Suprapubic skin (tissue), 4 donors: Measurements from ENCODE around the gene PLEKHG4. TPM values are rescaled to one million over a fixed set of nuclear protein-coding genes. Genes with fewer than 3 reads are reported as not detected.

Experiments used
- DNase-seq, 2 donors: peaks; one replicate each; pipeline ENCODE4 v3.0.0-alpha.2; 2019; ENCODE audit warnings: low spot score in 2 of 2
- H3K27ac ChIP-seq: fragments of 200-600 bp; sonication (generic); one replicate; pipeline ENCODE4 v1.5.1; 2019
- H3K27me3 ChIP-seq: fragments of 200-600 bp; sonication (generic); one replicate; pipeline ENCODE4 v1.5.1; 2019
- H3K36me3 ChIP-seq: fragments of 200-600 bp; sonication (generic); one replicate; pipeline ENCODE4 v1.5.1; 2019
- H3K4me1 ChIP-seq: fragments of 200-600 bp; sonication (generic); one replicate; pipeline ENCODE4 v1.5.1; 2019
- H3K4me3 ChIP-seq: fragments of 200-600 bp; sonication (generic); one replicate; pipeline ENCODE4 v1.5.1; 2019; ENCODE audit warnings: mild to moderate bottlenecking
- H3K9me3 ChIP-seq: fragments of 200-600 bp; sonication (generic); one replicate; pipeline ENCODE4 v1.5.1; 2019
- EP300 ChIP-seq: sonication (generic); formaldehyde crosslinking; IDR thresholded peaks from one replicate; pipeline ENCODE4 v1.6.1; 2017; ENCODE audit warnings: antibody characterized with exemption
- POLR2A ChIP-seq, 2 donors: fragments of 450-650 bp; IDR thresholded peaks; one replicate each; pipeline ENCODE4 v1.6.1; 2017; ENCODE audit warnings: antibody characterized with exemption in 2 of 2, mild to moderate bottlenecking in 2 of 2, moderate library complexity in 2 of 2
- POLR2AphosphoS5 ChIP-seq, 3 donors: sonication (generic); formaldehyde crosslinking; IDR thresholded peaks; one replicate each; pipeline ENCODE4 v1.6.1; 2017; ENCODE audit warnings: antibody characterized with exemption in 3 of 3
- WGBS: methylation state at CpG from one replicate; pipeline ENCODE4 v1.1.5; 2018; 5-methylcytosine and 5-hydroxymethylcytosine counted together
- total RNA-seq, 4 donors: library from RNA; depleted of rRNA; stranded (reverse); fragments of >200 nt; gene quantifications; one replicate each; pipeline ENCODE4 v1.1.0, GENCODE V29; 2016
- TF ChIP-seq, protein P1 (sequence below), 2 donors: fragments of 200-600 bp in 1 of 2; fragments of 450-650 bp in 1 of 2; sonication (generic) in 1 of 2; IDR thresholded peaks; one replicate each; pipeline ENCODE4 v1.5.1; 2016 to 2019; ENCODE audit warnings: antibody characterized with exemption in 2 of 2, mild to moderate bottlenecking in 1 of 2, moderate library complexity in 1 of 2

The PLEKHG4 gene
- total RNA-seq, 4 donors from 2014 or later, result 13.8 to 36.8 (median 26.9) TPM

DNA sequence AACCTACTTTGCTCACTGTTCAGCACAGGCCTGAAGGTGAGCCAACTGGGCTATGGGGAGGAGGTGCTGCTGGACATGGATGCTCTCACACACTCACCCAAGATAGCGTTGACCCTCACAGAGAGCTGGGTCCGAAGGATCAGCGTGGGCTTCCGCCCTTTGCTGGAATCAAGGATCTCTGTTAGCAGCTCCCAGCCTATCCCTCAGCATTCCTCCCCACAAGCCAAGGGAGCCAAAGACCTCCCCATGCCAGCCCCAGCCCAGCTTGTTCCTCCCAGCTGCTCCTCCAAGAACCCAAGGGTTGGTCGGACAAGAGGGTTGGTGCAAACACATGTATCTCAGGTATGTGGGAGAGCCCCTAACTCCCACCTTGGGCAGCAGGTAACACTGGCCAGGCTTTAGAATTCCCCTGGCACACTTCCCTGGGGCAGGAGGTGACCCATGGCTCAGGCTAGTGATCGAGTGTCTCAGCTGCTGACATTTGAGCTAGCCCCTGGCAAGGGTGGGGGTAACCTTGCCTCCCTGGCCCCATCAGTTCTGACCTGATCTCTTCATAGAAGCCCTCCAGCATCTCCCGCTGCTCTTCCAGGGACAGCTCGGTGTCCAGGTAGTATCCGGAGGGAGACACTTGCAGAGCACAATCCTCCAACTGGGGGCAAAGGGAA lies 40.4 kb upstream of the PLEKHG4 start:
- WGBS, result 93% methylated on average over 6 of the region's 9 CpGs
- Histone ChIP-seq H3K27me3 (no peaks in the 10 kb centered on the region), H3K36me3 (peaks cover 56% of the 10 kb centered on the region), H3K27ac (no peak overlapping the region), H3K9me3 (no peaks in the 10 kb centered on the region), H3K4me1 (peaks cover 38% of the 10 kb centered on the region), H3K4me3 (no peak overlapping the region)
- DNase-seq, result no peak
- TF ChIP-seq EP300 (no peak), POLR2A (IDR thresholded peaks at IDR 0.05) (no peak), POLR2AphosphoS5 (IDR thresholded peaks at IDR 0.05) (no peak)
- TF ChIP-seq, protein P1, sequence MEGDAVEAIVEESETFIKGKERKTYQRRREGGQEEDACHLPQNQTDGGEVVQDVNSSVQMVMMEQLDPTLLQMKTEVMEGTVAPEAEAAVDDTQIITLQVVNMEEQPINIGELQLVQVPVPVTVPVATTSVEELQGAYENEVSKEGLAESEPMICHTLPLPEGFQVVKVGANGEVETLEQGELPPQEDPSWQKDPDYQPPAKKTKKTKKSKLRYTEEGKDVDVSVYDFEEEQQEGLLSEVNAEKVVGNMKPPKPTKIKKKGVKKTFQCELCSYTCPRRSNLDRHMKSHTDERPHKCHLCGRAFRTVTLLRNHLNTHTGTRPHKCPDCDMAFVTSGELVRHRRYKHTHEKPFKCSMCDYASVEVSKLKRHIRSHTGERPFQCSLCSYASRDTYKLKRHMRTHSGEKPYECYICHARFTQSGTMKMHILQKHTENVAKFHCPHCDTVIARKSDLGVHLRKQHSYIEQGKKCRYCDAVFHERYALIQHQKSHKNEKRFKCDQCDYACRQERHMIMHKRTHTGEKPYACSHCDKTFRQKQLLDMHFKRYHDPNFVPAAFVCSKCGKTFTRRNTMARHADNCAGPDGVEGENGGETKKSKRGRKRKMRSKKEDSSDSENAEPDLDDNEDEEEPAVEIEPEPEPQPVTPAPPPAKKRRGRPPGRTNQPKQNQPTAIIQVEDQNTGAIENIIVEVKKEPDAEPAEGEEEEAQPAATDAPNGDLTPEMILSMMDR (IDR thresholded peaks at IDR 0.05), result no peak

DNA sequence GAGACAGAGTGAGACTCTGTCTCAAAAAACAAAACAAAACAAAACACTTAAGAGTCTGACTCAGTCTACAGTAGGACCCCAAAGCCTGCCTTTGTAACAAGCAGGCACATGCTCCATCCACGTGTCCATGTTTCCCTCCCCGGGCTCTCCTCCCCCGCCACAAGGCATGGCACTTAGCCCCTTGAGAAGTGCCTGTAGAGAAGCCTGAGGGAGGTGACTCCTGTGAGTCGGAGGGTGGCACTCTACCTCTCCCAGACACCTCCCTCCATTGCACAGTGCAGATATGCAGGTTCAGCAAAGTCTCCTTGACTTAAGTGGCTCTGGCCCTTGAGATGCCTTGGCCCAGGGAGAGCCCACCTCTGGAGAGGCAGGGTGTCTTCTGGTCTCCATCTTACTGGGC lies 38.8 kb upstream of the PLEKHG4 start:
- Histone ChIP-seq H3K27me3 (no peaks in the 10 kb centered on the region), H3K9me3 (no peaks in the 10 kb centered on the region), H3K4me1 (peaks cover 53% of the 10 kb centered on the region), H3K36me3 (peaks cover 41% of the 10 kb centered on the region), H3K27ac (peak overlapping the region; percentile 76), H3K4me3 (no peak overlapping the region)
- TF ChIP-seq POLR2A (IDR thresholded peaks at IDR 0.05), result no peak
- TF ChIP-seq EP300, result no peak
- TF ChIP-seq, protein P1 (IDR thresholded peaks at IDR 0.05), result no peak
- TF ChIP-seq POLR2AphosphoS5 (IDR thresholded peaks at IDR 0.05), result no peak
- WGBS, result 74% methylated on average over 3 of the region's 4 CpGs
- DNase-seq, result no peak

DNA sequence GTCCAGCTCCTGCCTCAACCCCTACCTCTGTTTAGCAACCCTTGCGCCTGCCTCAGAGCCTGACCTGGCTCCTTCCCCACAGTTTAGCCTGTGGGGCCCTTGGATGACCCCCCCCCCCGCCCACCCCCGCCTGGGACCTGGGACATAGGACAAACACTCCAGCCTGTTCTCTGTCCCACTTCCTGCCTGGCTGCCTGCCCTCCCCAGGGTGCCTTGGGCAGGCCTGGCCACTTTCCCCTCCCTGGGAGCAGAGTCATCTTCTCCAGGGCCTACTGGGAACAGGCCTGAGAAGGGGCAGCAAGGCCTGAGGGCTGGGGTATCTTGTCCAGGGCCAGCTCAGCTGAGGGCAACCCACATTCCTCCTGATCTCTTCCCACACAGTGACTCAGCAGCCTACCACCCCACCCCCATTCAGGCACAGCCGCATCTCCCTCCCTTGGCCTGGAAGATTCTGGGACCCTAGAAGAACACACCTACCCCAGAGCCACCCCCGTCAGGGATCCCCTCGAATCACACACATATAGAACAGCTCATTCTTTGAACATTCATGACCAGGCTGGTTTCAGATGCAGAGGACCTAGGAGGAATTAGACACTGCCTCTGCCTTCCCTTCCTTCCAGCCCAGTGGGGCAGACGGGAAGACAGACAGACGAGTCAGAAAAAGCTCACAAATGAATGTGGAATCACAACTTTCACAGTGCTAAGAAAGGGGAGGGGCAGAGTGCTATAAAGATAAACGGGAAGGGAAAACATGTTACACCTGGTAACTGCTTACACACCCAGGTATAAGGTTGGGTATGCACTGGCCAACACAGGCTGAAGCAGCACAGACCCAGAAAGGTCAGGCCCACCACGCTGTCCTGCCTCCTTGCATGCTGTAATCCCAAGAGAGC lies 38.1 kb upstream of the PLEKHG4 start:
- no peak for DNase-seq
- H3K9me3 ChIP-seq, result no peaks in the 10 kb centered on the region
- TF ChIP-seq POLR2A (IDR thresholded peaks at IDR 0.05), result no peak
- no peak for TF ChIP-seq EP300
- no peak for TF ChIP-seq POLR2AphosphoS5 (IDR thresholded peaks at IDR 0.05)
- TF ChIP-seq, protein P1 (IDR thresholded peaks at IDR 0.05), result no peak
- peaks cover 61% of the 10 kb centered on the region for H3K4me1 ChIP-seq
- H3K4me3 ChIP-seq, result no peak overlapping the region
- H3K27ac ChIP-seq, result peak overlapping the region; percentile 76
- H3K27me3 ChIP-seq, result no peaks in the 10 kb centered on the region
- peaks cover 34% of the 10 kb centered on the region for H3K36me3 ChIP-seq
- WGBS, result 53% methylated on average over 7 of the region's 10 CpGs

DNA sequence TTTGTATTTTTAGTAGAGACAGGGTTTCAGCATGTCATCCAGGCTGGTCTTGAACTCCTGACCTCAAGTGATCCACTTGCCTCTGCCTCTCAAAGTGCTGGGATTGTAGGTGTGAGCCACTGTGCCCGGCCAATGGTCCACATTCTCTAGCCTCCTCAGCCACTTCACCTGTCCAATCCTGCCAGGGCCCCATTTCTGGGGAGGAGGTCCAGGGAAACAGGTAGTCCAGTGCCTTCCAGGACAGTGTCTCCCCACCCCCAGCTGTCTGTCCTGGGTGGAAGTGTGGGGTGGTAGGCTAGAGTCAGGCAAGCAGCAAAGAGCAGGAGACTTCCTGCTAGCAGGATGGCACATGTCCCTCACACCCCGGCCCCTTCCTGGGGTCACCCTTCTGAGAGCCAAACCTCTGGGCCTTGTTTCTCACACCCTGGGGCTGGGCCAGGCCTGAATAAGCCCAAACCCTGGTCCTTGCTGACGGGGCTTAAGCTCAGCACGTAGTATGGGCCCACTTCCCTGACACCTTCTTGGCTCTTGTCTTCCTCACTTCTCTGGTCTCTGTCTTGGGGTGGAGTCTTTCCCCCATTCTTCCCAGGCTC lies 37.1 kb upstream of the PLEKHG4 start:
- H3K4me3 ChIP-seq, result no peak overlapping the region
- 73% methylated on average over 4 of the region's 4 CpGs for WGBS
- no peak for DNase-seq
- H3K27ac ChIP-seq, result no peak overlapping the region
- H3K4me1 ChIP-seq, result peaks cover 71% of the 10 kb centered on the region
- TF ChIP-seq POLR2AphosphoS5 (IDR thresholded peaks at IDR 0.05) (no peak), EP300 (no peak), POLR2A (IDR thresholded peaks at IDR 0.05) (no peak)
- TF ChIP-seq, protein P1 (IDR thresholded peaks at IDR 0.05), result no peak
- no peaks in the 10 kb centered on the region for H3K9me3 ChIP-seq
- peaks cover 24% of the 10 kb centered on the region for H3K36me3 ChIP-seq
- H3K27me3 ChIP-seq, result no peaks in the 10 kb centered on the region

DNA sequence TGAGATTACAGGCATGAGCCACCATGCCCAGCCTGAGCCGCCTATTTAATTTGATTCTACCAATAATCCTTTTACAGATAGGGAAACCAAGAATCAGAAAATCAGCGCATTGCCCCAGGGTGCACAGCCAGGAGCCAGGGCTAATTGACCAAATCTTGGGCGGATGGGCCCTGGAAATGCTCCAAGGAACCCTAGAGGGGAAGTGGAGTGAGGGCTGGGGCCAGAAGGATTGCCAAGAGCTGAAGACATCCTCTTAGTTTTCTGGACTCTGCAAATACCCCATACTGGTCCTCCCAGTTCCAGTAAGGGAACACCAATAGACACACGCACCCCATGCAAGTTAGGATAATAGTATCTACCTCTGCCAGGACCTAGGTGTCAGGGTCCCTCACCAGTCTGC lies 35.9 kb upstream of the PLEKHG4 start:
- peaks cover 83% of the 10 kb centered on the region for H3K4me1 ChIP-seq
- no peak for DNase-seq
- H3K4me3 ChIP-seq, result no peak overlapping the region
- H3K9me3 ChIP-seq, result no peaks in the 10 kb centered on the region
- TF ChIP-seq EP300, result no peak
- TF ChIP-seq POLR2A (IDR thresholded peaks at IDR 0.05), result no peak
- TF ChIP-seq POLR2AphosphoS5 (IDR thresholded peaks at IDR 0.05), result no peak
- TF ChIP-seq, protein P1 (IDR thresholded peaks at IDR 0.05), result no peak
- peaks cover 4% of the 10 kb centered on the region for H3K27me3 ChIP-seq
- H3K36me3 ChIP-seq, result peaks cover 12% of the 10 kb centered on the region
- 67% methylated on average over 4 of the region's 4 CpGs for WGBS
- H3K27ac ChIP-seq, result peak overlapping the region; percentile 85
